Mammary epithelial cell (primary cell): ENCODE results near the gene TLR2.

ENCODE experiments used
- CTCF ChIP-seq, 2 donors: IDR thresholded peaks in 1 of 2; conservative IDR thresholded peaks in 1 of 2; 2 replicates each; pipeline ENCODE4 v1.5.1; 2011 to 2012; ENCODE audit warnings: inconsistent platforms in 2 of 2, low read length in 2 of 2, mild to moderate bottlenecking in 2 of 2, control low read depth in 1 of 2, low read depth in 1 of 2; ENCODE audit not compliant: insufficient read depth in 1 of 2; ENCODE audit errors: extremely low read depth in 1 of 2
- EZH2 ChIP-seq: IDR thresholded peaks from 2 replicates; pipeline ENCODE4 v1.6.1; 2012; ENCODE audit warnings: low read length, inconsistent platforms, borderline replicate concordance

DNA sequence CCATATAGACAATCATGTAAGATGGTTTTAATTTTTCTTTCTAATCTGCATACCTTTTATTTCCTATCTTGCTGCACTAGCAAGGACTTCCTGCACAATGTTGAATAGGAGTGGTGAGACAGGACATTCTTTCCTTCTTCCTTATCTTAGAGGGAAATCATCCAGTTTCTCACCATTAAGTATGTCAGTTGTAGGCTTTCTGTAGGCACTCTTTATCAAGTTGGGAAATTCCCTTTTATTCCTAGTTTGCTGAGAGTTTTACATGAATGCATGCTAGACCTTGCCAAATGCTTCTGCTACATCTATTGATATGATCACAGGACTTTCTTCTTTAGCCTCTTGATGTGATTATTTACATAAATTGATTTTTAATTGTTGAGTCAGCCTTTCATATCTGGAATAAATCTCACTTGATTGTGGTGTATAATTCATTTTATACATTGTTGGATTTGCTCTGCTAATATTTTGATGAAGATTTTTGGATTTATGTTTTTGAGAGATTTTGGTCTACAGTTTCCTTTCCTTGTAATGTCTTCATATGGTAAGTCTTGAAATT lies 51.9 kb downstream of the TLR2 start:
- TF ChIP-seq CTCF (conservative IDR thresholded peaks at IDR 0.05 in 1 of 2, IDR thresholded peaks at IDR 0.05 in 1 of 2; ENCODE audit: extremely low read depth in 1 of 2, insufficient read depth in 1 of 2, low read depth in 1 of 2, low read length in 2 of 2) = no peak
- TF ChIP-seq EZH2 = no peak
